Jurkat, Clone E6-1 (cell line): ENCODE data around the gene SURF6. TPM values are rescaled to one million over a fixed set of nuclear protein-coding genes. Genes with fewer than 3 reads are reported as not detected.
"Not testable (repeated sequence)": the region's sequence is repeated elsewhere in the genome, so short reads cannot be mapped to it uniquely, and the experiment has no call there.

Experiments
- DNase-seq: peaks from one replicate; pipeline ENCODE4 v3.0.0-alpha.2; 2011; ENCODE audit warnings: low read depth, low spot score
- H3K4me3 ChIP-seq: 2 replicates; pipeline ENCODE4 v1.5.1; 2011; ENCODE audit warnings: mild to moderate bottlenecking, low read length, control low read depth, moderate library complexity
- polyA plus RNA-seq: library from polyadenylated mRNA; unstranded; fragments of >200 nt; gene quantifications from one replicate; pipeline ENCODE4 v1.2.1, GENCODE V29; 2012; ENCODE audit warnings: missing spikeins; ENCODE audit not compliant: insufficient read length, insufficient read depth

Gene SURF6
- 29.1 TPM for polyA plus RNA-seq

GRCh38 chr9:133335924-133336811, at the start of gene SURF6:
SURF6 (minus strand) TSS chr9:133336188; CDS start chr9:133336132, 56 bp downstream.
- DNase-seq, result peak; percentile 91
- H3K4me3 ChIP-seq, result peak within 1 kb of the TSS; percentile 97

DNA sequence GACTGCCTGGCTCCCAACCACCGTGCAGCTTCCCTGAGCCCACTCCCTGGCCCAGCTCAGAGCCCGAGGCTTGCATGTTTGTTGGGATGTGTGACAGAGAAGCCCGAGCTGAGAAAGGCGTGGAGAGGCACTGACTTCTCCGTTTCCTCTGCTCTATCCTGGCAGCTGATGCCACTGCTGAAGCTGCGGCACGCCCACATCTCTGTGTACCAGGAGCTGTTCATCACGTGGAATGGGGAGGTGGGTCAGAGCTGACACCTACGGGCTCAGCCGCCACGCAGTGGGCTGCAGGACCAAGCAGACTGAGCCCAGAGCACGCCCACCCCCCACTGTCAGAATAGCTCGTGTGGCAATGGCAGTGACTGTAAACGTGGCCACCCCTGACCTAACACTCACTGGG, 49.5 kb upstream of the SURF6 start:
- H3K4me3 ChIP-seq, result no peak overlapping the region
- no peak for DNase-seq

DNA sequence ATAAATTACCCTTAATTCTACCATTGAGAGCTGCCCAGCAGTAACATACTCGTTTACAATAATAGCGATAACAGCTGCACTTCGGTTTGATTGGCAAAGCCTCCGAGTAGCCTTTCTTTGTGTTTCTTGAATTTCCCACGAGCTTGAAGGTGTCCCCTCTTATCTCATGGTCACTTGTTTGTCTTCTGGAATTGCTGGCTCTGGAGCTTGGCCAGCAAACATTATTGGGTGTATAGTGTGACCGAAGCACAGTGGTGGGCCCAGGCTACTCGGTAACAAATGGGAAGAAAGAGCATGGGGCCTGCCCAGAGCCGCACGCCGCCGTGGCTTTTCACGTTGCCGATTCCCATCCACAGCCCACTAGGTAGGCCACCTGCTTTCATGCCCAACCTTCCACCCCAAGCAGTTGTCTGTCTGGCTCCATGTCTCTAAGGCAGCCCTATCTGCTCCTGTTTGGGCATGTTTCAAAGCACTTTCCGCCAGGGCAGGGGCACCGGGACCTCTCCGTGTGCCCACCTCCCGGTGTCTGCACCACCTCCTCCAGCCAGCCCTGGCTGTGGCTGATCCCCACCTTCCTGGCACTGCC, 48.8 kb upstream of the SURF6 start:
- H3K4me3 ChIP-seq, result no peak overlapping the region
- no peak for DNase-seq

DNA sequence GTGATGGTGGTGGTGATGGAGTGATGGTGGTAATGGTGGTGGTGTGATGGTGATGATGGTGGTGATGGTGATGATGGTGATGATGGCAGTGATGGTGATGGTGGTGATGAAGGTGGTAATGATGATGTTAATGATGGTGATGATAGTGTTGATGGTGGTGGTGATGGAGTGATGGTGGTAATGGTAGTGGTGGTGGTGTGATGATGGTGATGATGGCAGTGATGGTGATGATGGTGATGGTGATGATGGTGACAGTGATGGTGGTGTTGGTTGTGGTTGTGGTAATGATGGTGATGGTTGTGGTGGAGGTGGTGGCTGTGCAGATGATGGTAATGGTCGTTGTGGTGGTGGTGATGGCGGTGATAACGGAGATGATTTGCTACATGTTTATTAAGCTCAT, 47.5 kb upstream of the SURF6 start:
- no peak overlapping the region for H3K4me3 ChIP-seq
- DNase-seq, result no peak

DNA sequence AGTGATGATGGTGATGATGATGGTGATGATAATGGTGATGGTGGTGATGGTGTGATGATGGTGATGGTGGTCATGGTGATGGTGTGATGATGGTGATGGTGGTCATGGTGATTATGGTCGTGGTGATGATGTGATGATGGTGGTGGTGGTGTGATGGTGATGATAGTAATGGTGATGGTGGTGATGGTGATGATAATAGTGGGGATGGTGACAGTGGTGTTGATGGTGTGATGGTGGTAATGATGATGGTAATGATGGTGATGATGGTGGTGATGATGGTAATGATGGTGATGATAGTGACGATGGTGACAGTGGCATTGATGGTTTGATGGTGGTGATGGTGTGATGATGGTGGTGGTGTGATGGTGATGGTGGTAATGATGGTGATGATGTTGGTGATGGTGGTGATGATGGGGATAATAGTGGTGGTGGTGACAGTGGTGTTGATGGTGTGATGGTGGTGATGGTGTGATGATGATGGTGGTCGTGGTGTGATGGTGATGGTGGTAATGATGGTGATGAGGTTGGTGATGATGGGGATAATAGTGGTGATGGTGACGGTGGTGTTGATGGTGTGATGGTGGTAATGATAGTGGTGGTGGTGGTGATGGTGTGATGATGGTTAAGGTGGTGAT, 46.6 kb upstream of the SURF6 start:
- no peak for DNase-seq
- H3K4me3 ChIP-seq, result no peak overlapping the region

GRCh38 chr9:133380734-133381133, 44.7 kb upstream of the SURF6 start:
- H3K4me3 ChIP-seq, result no peak overlapping the region
- no peak for DNase-seq

GRCh38 chr9:133379153-133380086, 43.4 kb upstream of the SURF6 start:
- H3K4me3 ChIP-seq, result no peak overlapping the region
- no peak for DNase-seq

DNA sequence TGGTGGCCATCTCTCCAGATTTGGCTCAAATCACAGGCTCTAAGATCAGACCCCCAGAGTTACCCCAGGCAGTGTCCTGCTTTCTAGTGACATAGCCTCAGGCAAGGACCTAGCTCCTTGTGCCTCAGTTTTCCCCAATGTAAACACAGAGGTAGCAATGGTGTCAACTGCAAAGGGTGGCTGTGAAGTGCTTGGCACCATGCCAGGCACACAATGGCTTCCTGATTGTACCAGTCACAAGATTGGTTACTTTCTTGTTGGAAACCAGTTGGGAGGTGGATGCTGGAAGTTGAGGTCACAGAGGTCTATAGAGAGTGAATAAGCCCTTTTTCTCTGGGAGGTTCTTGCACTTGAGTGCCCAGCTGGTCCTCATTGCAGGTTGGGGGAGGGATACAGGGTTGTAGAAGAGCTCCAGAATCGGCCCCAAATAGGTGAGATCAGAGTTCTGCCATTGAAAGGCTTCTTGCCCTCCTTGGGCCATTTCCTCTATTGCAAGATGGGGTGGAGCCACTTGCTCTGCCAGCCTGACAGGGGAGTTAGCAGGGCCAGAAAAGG, 42.5 kb upstream of the SURF6 start:
- no peak for DNase-seq
- H3K4me3 ChIP-seq, result no peak overlapping the region

DNA sequence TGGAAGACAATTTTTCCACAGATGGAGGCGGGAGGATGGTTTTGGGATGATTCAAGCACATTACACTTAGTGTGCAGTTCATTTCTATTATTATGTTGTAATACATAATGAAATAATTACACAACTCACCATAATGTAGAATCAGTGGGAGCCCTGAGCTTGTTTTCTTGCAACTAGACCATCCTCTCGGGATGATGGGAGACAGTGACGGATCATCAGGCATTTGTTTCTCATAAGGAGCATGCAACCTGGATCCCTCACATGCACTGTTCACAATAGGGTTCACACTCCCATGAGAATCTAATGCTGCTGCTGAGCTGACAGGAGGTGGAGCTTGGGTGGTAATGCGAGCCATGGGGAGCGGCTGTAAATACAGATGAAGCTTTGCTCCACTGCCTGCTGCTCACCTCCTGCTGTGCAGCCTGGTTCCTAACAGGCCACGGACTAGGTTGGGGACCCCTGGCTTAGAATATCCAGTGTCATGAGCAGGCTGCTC, 41.8 kb upstream of the SURF6 start:
- H3K4me3 ChIP-seq, result no peak overlapping the region
- DNase-seq, result no peak

DNA sequence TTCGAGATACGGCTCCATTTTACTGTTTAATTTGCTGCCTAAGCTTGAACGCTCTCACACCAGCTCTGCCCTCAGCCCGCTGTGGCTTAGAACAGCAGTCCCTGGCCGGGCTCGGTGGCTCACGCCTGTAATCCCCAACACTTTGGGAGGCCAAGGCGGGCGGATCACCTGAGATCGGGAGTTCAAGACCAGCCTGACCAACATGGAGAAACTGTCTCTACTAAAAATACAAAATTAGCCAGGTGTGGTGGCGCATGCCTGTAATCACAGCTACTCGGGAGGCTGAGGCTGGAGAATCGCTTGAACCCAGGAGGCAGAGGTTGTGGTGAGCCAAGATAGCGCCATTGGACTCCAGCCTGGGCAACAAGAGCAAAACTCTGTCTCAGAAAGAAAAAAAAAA, 41.3 kb upstream of the SURF6 start:
- not testable (repeated sequence) for DNase-seq, H3K4me3 ChIP-seq

DNA sequence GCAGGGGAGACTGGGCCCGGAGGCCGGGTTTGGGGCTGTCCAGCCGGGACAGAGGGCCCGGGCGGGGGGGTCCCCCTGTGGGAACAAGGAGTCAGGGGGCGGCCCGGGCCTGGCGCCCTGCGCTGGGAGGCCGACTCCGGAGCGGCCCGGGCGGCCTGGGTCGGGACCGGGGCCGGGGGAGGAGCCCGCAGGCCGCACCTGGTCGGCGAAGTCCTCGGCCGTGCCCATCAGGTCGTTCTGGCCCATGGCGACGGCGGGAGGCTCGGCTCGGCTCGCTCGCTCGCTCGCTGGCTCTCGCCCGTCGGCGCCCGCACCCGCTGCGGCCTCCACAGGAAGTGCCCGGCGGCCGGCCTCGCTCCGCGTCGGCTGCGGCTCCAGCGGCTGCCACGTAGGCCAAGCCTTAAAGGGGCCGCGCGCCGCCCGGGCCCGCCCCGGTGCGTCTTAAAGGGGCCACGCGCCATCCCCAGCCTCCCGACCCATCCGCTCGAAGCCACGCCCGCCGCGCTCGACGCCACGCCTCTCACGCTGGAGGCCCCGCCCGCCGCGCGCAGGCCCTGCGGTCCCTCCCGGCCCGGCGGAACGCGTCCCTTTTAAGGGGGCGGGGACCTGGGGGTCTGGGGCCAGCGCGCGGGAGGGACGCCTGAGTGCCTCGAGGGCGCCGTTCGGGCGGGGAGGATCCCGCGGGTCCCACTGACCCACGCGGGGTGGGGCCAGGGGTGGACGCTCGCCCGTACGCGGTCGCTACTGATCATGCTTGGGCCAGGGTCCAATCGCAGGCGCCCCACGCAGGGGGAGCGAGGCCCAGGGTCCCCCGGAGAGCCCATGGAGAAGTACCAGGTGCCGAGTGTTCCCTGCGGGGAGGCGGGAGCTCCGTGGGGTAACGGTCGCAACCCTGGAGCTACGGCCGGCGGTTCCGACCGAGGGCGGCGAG, 40.0 kb upstream of the SURF6 start, which contains the start of the genes STKLD1 and SURF4:
Gene STKLD1 (plus strand): TSS at position 643 of the 931 bp plus-strand sequence. CDS start 108 bp downstream, at position 751.
Gene SURF4 (minus strand): TSS at position 337 of the 931 bp plus-strand sequence. CDS start 91 bp downstream, at position 246.
- peak; percentile 89 for DNase-seq
- peak within 1 kb of the TSS; percentile 77 for H3K4me3 ChIP-seq

- peak overlapping the region; percentile 77 for H3K4me3 ChIP-seq
- no peak for DNase-seq
Observed at GRCh38 chr9:133375116-133375723, 39.2 kb upstream of the SURF6 start.

GRCh38 chr9:133374612-133375115, 38.7 kb upstream of the SURF6 start:
- no peak for DNase-seq
- H3K4me3 ChIP-seq, result peak overlapping the region; percentile 77

DNA sequence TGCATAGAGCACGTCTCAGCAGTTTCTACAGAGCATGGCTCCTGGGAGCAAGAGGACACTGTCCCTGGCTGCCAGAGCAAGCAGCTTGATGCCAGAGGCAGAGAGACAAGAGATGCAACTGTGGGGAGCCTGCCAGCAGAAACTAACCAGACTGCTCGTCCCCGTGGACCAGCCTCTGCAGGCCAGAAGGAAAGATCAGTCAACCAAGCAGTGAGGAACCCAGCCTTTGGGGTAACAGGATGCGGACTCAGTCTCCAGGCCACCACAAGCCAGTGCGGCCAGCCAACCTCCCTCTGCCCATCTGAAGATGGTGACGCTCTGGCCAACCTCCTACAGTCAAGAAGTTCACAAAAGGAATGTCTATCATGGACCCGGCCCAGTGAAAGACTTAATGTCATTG, 36.2 kb upstream of the SURF6 start:
- H3K4me3 ChIP-seq, result peak overlapping the region; percentile 47
- DNase-seq, result no peak

DNA sequence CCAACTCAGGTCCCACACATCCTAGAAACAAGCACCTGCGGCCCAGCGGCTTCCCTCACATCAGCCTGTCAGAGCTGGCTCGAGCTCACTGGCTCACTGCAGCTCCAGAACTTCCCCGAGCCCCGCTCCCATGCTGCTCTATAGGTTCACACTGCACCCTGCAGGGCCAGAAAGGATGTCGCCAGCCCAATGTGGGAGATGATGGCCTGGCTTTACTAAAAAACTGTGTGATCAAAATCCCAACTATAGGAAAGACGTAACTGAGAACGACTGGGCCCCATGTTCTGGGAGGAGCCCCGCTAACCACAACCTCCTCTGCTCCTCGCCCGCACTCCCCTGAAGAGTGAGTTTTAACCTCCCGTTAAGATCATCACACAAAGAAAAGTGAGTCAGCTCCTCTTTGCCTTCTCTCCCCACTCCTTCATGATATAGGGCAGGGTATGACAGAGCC, 35.3 kb upstream of the SURF6 start:
- H3K4me3 ChIP-seq, result peak overlapping the region; percentile 47
- DNase-seq, result peak; percentile 79

GRCh38 chr9:133370685-133371084, 34.7 kb upstream of the SURF6 start:
- H3K4me3 ChIP-seq, result peak overlapping the region; percentile 47
- peak; percentile 82 for DNase-seq

DNA sequence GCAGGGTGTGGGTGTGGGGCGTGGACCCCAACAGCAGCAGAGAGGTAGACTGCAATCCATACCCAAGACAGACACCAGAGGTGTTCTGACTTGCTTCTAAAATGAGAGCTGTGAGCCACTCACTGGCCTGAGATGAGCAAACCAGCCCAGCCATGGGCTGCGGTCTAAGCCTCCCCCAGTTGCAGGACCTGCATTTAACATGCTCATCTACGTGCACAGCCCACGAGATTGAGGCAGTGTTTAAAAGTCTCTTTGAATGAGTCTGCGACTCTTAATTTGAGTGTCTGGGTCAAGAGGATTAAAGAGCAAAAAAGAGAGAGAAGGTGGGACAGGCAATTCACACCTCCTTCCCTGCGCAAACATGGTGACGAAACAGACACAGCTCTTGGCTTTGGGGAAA, 33.9 kb upstream of the SURF6 start:
- peak overlapping the region; percentile 47; the same call in 1 of the 2 replicates for H3K4me3 ChIP-seq
- no peak for DNase-seq
